AG09319 (cell line): ENCODE measurements around the gene CTPS2.

ENCODE experiments used
- DNase-seq: peaks from one replicate; pipeline ENCODE4 v3.0.0-alpha.2; 2010; ENCODE audit warnings: low read depth; ENCODE audit errors: extremely low read depth
- CTCF ChIP-seq: IDR thresholded peaks from 2 replicates; pipeline ENCODE4 v1.5.1; 2011; ENCODE audit warnings: low read depth, mild to moderate bottlenecking, inconsistent platforms, low read length, moderate library complexity

The CTPS2 gene

DNA sequence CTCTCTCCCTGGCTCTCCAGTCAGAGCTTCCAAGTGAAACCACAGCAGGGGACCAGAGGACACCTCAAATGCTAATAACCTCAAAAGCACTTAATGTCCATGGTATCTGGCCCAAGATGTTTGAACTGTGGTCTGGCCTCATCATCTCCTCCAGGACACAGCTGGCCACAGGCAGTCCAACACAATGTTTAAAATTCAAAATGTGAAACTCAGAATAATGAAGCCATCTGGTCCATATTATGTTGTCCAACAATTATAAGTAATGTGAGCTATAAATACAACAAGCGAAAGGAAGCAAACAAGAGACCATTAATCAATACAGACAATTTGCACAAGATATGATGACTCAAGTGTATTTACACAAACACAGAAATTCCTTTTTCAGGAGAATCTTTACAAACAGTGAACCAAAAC, 153.3 kb downstream of the CTPS2 start:
- peak; percentile 52 for DNase-seq
- TF ChIP-seq CTCF: no peak

- TF ChIP-seq CTCF: no peak
- no peak for DNase-seq
Observed at GRCh38 chrX:16558489-16558888, 154.0 kb downstream of the CTPS2 start.

DNA sequence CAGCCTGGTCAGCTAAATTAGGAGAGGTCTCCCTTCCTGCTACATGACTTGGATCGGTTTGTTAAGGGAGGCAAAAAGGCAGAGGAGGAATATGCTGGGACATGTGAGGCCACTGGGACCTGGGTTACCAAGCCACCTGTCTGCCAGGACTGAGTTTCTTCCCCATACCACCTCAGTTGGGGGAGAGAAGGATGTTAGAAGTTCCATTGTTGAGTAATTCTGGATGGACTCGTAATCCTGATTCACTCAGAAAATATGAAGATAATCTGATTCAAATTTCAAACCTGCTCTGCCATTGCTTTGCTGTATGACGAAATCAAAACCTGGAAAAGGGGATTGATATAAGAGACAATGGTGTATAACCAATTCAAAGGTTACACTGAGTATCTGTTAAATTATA, 159.9 kb downstream of the CTPS2 start:
- TF ChIP-seq CTCF: no peak
- DNase-seq: no peak

DNA sequence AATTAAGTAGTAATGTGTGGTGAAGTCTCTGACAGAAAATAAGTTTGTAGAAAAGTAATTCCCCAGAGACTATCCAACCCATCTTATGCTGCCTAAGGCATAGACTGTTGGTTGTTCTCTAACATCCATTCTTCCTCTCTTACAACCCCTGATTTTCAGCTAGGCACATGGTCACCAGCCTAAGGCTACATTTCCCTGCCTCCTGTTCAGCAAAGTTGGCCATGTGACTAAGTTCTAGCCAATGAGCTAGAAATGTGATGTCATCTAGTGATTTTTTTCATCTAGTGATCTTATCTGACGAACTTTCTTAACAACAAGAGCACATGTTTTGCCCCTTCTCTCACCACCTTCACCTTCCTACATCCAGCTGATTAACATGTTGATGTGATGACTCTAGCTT, 164.8 kb downstream of the CTPS2 start:
- no peak for DNase-seq

GRCh38 chrX:16544969-16545368, 167.5 kb downstream of the CTPS2 start:
- no peak for DNase-seq

More for the DNA sequence above, 164.8 kb downstream of the CTPS2 start:
- no peak for TF ChIP-seq CTCF

More at GRCh38 chrX:16544969-16545368, 167.5 kb downstream of the CTPS2 start:
- no peak for TF ChIP-seq CTCF
